Measurements from ENCODE around the gene CST6. TPM values are rescaled to one million over a fixed set of nuclear protein-coding genes. Genes with fewer than 3 reads are reported as not detected.
A peak's percentile ranks its signal among the peaks of the same experiment; 100 is the strongest.

The CST6 gene
- total RNA-seq, 4 donors from 2014 or later, result 1.7 TPM; not detected in 3

- Histone ChIP-seq H3K27ac (peak within 1 kb of the TSS; percentile 64 to 94 (median 90)), H3K27me3 (no peaks in the 10 kb centered on the region), H3K4me3 (peak within 1 kb of the TSS; percentile 77 to 86), H3K4me1 (peaks cover 3 to 38% (median 22%) of the 10 kb centered on the region in 3 donors), H3K9me3 (no peaks in the 10 kb centered on the region), H3K36me3 (peaks cover 3 to 60% of the 10 kb centered on the region in 2 donors)
- TF ChIP-seq CTCF (IDR thresholded peaks at IDR 0.05) (no peak), EP300 (IDR thresholded peaks at IDR 0.05) (no peak), POLR2A (IDR thresholded peaks at IDR 0.05) (peak; percentile 22 to 42), POLR2AphosphoS5 (IDR thresholded peaks at IDR 0.05) (peak; percentile 79)
- WGBS, 2 donors (ENCODE audit: low coverage in 1 of 2), result 0% methylated on average over 1 of the region's 55 CpGs; no CpG with 5 or more reads in 1 of the 2 donors
- ATAC-seq, result peak; percentile 90
Measured at GRCh38 chr11:66001942-66002647, 9.7 kb upstream of the CST6 start, which contains the start of the genes BANF1 and EIF1AD. TSS of gene BANF1 (plus strand) at chr11:66002503. CDS start at chr11:66003251, 748 bp downstream. TSS of gene EIF1AD (minus strand) at chr11:66002157. CDS start at chr11:66000389, 1,768 bp downstream.

GRCh38 chr11:66002648-66003225 is 9.1 kb upstream of the CST6 start:
- ATAC-seq, result peak; percentile 69
- Histone ChIP-seq H3K4me3 (peak overlapping the region; percentile 77 to 86), H3K36me3 (peaks cover 3 to 53% of the 10 kb centered on the region in 2 donors), H3K4me1 (peaks cover 3 to 38% (median 22%) of the 10 kb centered on the region in 3 donors), H3K27ac (peak overlapping the region; percentile 64 to 94 (median 90)), H3K9me3 (no peaks in the 10 kb centered on the region), H3K27me3 (no peaks in the 10 kb centered on the region)
- TF ChIP-seq POLR2AphosphoS5 (IDR thresholded peaks at IDR 0.05), result peak; percentile 42
- TF ChIP-seq CTCF (IDR thresholded peaks at IDR 0.05), result peak in 2 of 4 experiments; percentile 27 to 49
- TF ChIP-seq POLR2A (IDR thresholded peaks at IDR 0.05), result peak; percentile 12 to 44
- TF ChIP-seq EP300 (IDR thresholded peaks at IDR 0.05), result no peak
- 0 to 20% methylated on average over 1 to 2 of the region's 40 CpGs for WGBS, 2 donors (ENCODE audit: low coverage in 1 of 2)

GRCh38 chr11:66003291-66003690 is 8.5 kb upstream of the CST6 start:
- Histone ChIP-seq H3K9me3 (no peaks in the 10 kb centered on the region), H3K27me3 (no peaks in the 10 kb centered on the region), H3K36me3 (peaks cover 3 to 48% of the 10 kb centered on the region in 2 donors), H3K4me3 (peak overlapping the region in 1 of 2 donors; percentile 86), H3K4me1 (peaks cover 3 to 38% (median 22%) of the 10 kb centered on the region in 3 donors), H3K27ac (peak overlapping the region; percentile 64 to 94 (median 90))
- ATAC-seq, result no peak
- TF ChIP-seq CTCF (IDR thresholded peaks at IDR 0.05), result no peak
- no peak for TF ChIP-seq POLR2AphosphoS5 (IDR thresholded peaks at IDR 0.05)
- no peak for TF ChIP-seq EP300 (IDR thresholded peaks at IDR 0.05)
- WGBS, 2 donors (ENCODE audit: low coverage in 1 of 2), result 56 to 63% methylated on average over 3 to 4 of the region's 6 CpGs

GRCh38 chr11:66004186-66004585 is 7.6 kb upstream of the CST6 start:
- Histone ChIP-seq H3K27me3 (no peaks in the 10 kb centered on the region), H3K4me1 (peaks cover 3 to 38% (median 22%) of the 10 kb centered on the region in 3 donors), H3K4me3 (no peak overlapping the region), H3K9me3 (no peaks in the 10 kb centered on the region), H3K27ac (peak overlapping the region in 1 of 4 donors; percentile 12), H3K36me3 (peaks cover 3 to 39% of the 10 kb centered on the region in 2 donors)
- 66 to 83% methylated on average over 1 to 3 of the region's 4 CpGs for WGBS, 2 donors (ENCODE audit: low coverage in 1 of 2)
- no peak for ATAC-seq
- TF ChIP-seq CTCF (IDR thresholded peaks at IDR 0.05), result no peak
- TF ChIP-seq POLR2AphosphoS5 (IDR thresholded peaks at IDR 0.05), result no peak
- TF ChIP-seq POLR2A (IDR thresholded peaks at IDR 0.05), result no peak
- TF ChIP-seq EP300 (IDR thresholded peaks at IDR 0.05), result no peak
